SKM-1 (cell line): ENCODE results near the gene PAX7.
"Not testable (repeated sequence)": the region's sequence is repeated elsewhere in the genome, so short reads cannot be mapped to it uniquely, and the experiment has no call there.

Source experiments
- DNase-seq: peaks from one replicate; lab custom pipeline; 2025; ENCODE audit not compliant: unreplicated experiment; lab: John Stamatoyannopoulos, UW

The PAX7 gene

GRCh38 chr1:18630511-18631495, at the start of gene PAX7:
Gene PAX7, plus strand, starts transcription at chr1:18630846. Its CDS starts 758 bp downstream, at chr1:18631604.
- no peak for DNase-seq

- DNase-seq = no peak
Observed at GRCh38 chr1:18581420-18581880, 49.2 kb upstream of the PAX7 start.

GRCh38 chr1:18582890-18583289, 47.8 kb upstream of the PAX7 start:
- no peak for DNase-seq

GRCh38 chr1:18583326-18583941, 47.2 kb upstream of the PAX7 start:
- DNase-seq = no peak

- DNase-seq = not testable (repeated sequence)
Observed at GRCh38 chr1:18586016-18586415, 44.6 kb upstream of the PAX7 start.

GRCh38 chr1:18588093-18588492, 42.6 kb upstream of the PAX7 start:
- no peak for DNase-seq

GRCh38 chr1:18592368-18592767, 38.3 kb upstream of the PAX7 start:
- no peak for DNase-seq

GRCh38 chr1:18597160-18598042, 33.2 kb upstream of the PAX7 start:
- no peak for DNase-seq

GRCh38 chr1:18599086-18599485, 31.6 kb upstream of the PAX7 start:
- no peak for DNase-seq

GRCh38 chr1:18599704-18600103, 30.9 kb upstream of the PAX7 start:
- no peak for DNase-seq

GRCh38 chr1:18602533-18603211, 28.0 kb upstream of the PAX7 start:
- DNase-seq = no peak

GRCh38 chr1:18603212-18603852, 27.3 kb upstream of the PAX7 start:
- DNase-seq = no peak

GRCh38 chr1:18606443-18607288, 24.0 kb upstream of the PAX7 start:
- DNase-seq = no peak

- no peak for DNase-seq
Observed at GRCh38 chr1:18607289-18607760, 23.3 kb upstream of the PAX7 start.

GRCh38 chr1:18608534-18608933, 22.1 kb upstream of the PAX7 start:
- no peak for DNase-seq

GRCh38 chr1:18611311-18611710, 19.3 kb upstream of the PAX7 start:
- no peak for DNase-seq

GRCh38 chr1:18612073-18612472, 18.6 kb upstream of the PAX7 start:
- no peak for DNase-seq

GRCh38 chr1:18614069-18614735, 16.4 kb upstream of the PAX7 start:
- no peak for DNase-seq
